Stomach (tissue), 4 donors: Measurements from ENCODE around the gene VPS39.

Experiments used
- CTCF ChIP-seq, 7 experiments: fragments of 450-650 bp in 4 of 7; fragments of 200-600 bp in 3 of 7; sonication (generic) in 3 of 7; IDR thresholded peaks; one replicate each; pipeline ENCODE4 v1.5.1; 2016 to 2019; ENCODE audit warnings: antibody characterized with exemption in 7 of 7, control low read depth in 2 of 7, mild to moderate bottlenecking in 1 of 7
- POLR2A ChIP-seq, 4 donors: fragments of 450-650 bp; IDR thresholded peaks; one replicate each; pipeline ENCODE4 v1.6.1; 2016; ENCODE audit warnings: antibody characterized with exemption in 4 of 4, control low read depth in 2 of 4, mild to moderate bottlenecking in 1 of 4, moderate library complexity in 1 of 4

GRCh38 chr15:42143866-42144625 lies 64.1 kb downstream of the VPS39 start:
- no peak for TF ChIP-seq CTCF (IDR thresholded peaks at IDR 0.05)
- TF ChIP-seq POLR2A (IDR thresholded peaks at IDR 0.05) = no peak
